Spleen (tissue), 7 donors: Measurements from ENCODE around the gene SMG6.

Source experiments
- POLR2AphosphoS5 ChIP-seq, 3 donors: sonication (generic); formaldehyde crosslinking; IDR thresholded peaks; one replicate each; pipeline ENCODE4 v1.5.1; 2017; ENCODE audit warnings: antibody characterized with exemption in 3 of 3
- TF ChIP-seq, protein P1 (sequence below), 11 experiments: fragments of 200-600 bp in 7 of 11; fragments of 450-650 bp in 4 of 11; sonication (generic) in 4 of 11; IDR thresholded peaks in 8 of 11; conservative IDR thresholded peaks in 3 of 11; 1 replicate in 7 of 11; 2 replicates in 4 of 11; pipeline versions ENCODE4 v1.4.0 to v1.8.0; 2016 to 2021; ENCODE audit warnings: antibody characterized with exemption in 11 of 11, inconsistent platforms in 4 of 11, mild to moderate bottlenecking in 1 of 11
- donor health status: DM: no; HTN: no; CAD: no; lungs with moderate emphysema.
- donor health status: DM: no; HTN: no; CAD: no.
- donor health status: DM: no; HTN: no; CAD: no.

DNA sequence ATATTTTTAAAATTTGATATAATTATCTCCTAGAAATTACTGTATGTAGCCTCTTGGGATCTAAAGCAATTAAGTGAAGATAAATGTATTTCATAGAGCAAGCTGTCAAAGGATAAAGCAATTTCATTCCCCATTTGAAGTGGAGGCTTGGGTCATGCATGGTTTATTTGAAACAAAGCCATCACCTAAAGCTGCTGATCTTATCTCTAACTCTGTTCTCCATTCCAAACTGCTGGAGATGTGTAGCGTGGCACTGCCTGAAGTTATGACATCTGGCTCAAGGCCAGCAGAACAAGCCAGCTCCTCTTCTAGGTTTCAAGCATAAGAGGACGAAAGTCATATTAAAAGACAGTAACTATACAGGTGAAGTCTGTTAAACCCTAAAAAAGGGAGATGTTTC is 164.8 kb downstream of the SMG6 start:
- TF ChIP-seq, protein P1, sequence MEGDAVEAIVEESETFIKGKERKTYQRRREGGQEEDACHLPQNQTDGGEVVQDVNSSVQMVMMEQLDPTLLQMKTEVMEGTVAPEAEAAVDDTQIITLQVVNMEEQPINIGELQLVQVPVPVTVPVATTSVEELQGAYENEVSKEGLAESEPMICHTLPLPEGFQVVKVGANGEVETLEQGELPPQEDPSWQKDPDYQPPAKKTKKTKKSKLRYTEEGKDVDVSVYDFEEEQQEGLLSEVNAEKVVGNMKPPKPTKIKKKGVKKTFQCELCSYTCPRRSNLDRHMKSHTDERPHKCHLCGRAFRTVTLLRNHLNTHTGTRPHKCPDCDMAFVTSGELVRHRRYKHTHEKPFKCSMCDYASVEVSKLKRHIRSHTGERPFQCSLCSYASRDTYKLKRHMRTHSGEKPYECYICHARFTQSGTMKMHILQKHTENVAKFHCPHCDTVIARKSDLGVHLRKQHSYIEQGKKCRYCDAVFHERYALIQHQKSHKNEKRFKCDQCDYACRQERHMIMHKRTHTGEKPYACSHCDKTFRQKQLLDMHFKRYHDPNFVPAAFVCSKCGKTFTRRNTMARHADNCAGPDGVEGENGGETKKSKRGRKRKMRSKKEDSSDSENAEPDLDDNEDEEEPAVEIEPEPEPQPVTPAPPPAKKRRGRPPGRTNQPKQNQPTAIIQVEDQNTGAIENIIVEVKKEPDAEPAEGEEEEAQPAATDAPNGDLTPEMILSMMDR (IDR thresholded peaks at IDR 0.05 in 8 of 11, conservative IDR thresholded peaks at IDR 0.05 in 3 of 11): no peak
- TF ChIP-seq POLR2AphosphoS5 (IDR thresholded peaks at IDR 0.05): no peak
